K562 (cell line): ENCODE results near the gene C3orf80. TPM values are rescaled to one million over a fixed set of nuclear protein-coding genes. Genes with fewer than 3 reads are reported as not detected.
A peak's percentile ranks its signal among the peaks of the same experiment; 100 is the strongest.

ENCODE experiments used
- ATAC-seq: fragments of 200-7000 bp; cut with Tn5 transposase; 3 replicates; pipeline ENCODE4 v1.9.1; 2020; ENCODE audit warnings: moderate library complexity
- BruUV-seq: library from RNA; stranded (reverse); fragments of 400-500 nt; replicated peaks from 2 replicates; lab custom pipeline; 2021; lab: Mats Ljungman, UMichigan
- CTCF ChIA-PET: fragments of 300-600 bp; formaldehyde crosslinking; extraction: SDS; loops from one replicate; lab custom pipeline; 2021; ENCODE audit warnings: low intra/inter-chr PET ratio; lab: Yijun Ruan, JAX
- POLR2A ChIA-PET: fragments of 300-600, 350-650 bp; sonication (Branson Sonifier 250); formaldehyde crosslinking; extraction: SDS; loops from one replicate; lab custom pipeline; 2021; ENCODE audit warnings: antibody characterized with exemption, inconsistent platforms; lab: Yijun Ruan, JAX
- DNase-seq, 4 experiments: peaks; one replicate each; pipeline versions ENCODE4 v3.0.0 to v3.0.0-alpha.2; 2011 to 2018; ENCODE audit warnings: low spot score in 3 of 4, mixed read lengths in 3 of 4; ENCODE audit errors: extremely low read depth in 1 of 4
- FAIRE-seq: peaks from 2 replicates; lab custom pipeline; 2011; peaks lifted over from hg19 to GRCh38; lab: Jason Lieb, UNC
- H2AFZ ChIP-seq: 2 replicates; pipeline ENCODE4 v1.6.0; 2011; ENCODE audit warnings: low read depth, low read length, control low read depth, inconsistent platforms
- H3K27ac ChIP-seq: fragments of 200-600 bp; 3 replicates; pipeline ENCODE4 v1.8.0; 2011; ENCODE audit warnings: low read depth, mild to moderate bottlenecking, control low read depth, inconsistent platforms, low read length, moderate library complexity, mixed read lengths; ENCODE audit errors: extremely low read depth
- H3K27me3 ChIP-seq, 2 experiments: fragments of 300-600 bp in 1 of 2; 2 replicates in 1 of 2; 3 replicates in 1 of 2; pipeline versions ENCODE4 v1.6.0 to v1.8.0; 2011; ENCODE audit warnings: inconsistent platforms in 2 of 2, low read length in 2 of 2, mild to moderate bottlenecking in 1 of 2, mixed read lengths in 1 of 2, moderate library complexity in 1 of 2; ENCODE audit not compliant: control insufficient read depth in 2 of 2, insufficient read depth in 2 of 2
- H3K36me3 ChIP-seq: fragments of 300-600 bp; 3 replicates; pipeline ENCODE4 v1.8.0; 2011; ENCODE audit warnings: mild to moderate bottlenecking, low read length, inconsistent platforms; ENCODE audit not compliant: control insufficient read depth, insufficient read depth
- H3K4me1 ChIP-seq, 2 experiments: fragments of 200-600 bp in 1 of 2; replicated peaks in 1 of 2; 2 replicates in 1 of 2; 3 replicates in 1 of 2; pipeline versions ENCODE4 v1.5.1 to v1.8.0; 2011; ENCODE audit warnings: inconsistent platforms in 2 of 2, low read length in 2 of 2, mild to moderate bottlenecking in 1 of 2, mixed read lengths in 1 of 2, moderate library complexity in 1 of 2; ENCODE audit not compliant: control insufficient read depth in 2 of 2, insufficient read depth in 2 of 2
- H3K4me2 ChIP-seq: 2 replicates; pipeline ENCODE4 v1.6.1; 2011; ENCODE audit warnings: low read length, control low read depth, inconsistent platforms, mixed read lengths; ENCODE audit not compliant: insufficient read depth
- H3K4me3 ChIP-seq: fragments of 200-600 bp; sonication (generic), shearing (Covaris generic); 2 replicates; pipeline ENCODE4 v1.5.1; 2016; ENCODE audit warnings: control low read depth, inconsistent platforms
- H3K79me2 ChIP-seq: fragments of 200-600 bp; 3 replicates; pipeline ENCODE4 v1.8.0; 2011; ENCODE audit warnings: low read length, inconsistent platforms; ENCODE audit not compliant: control insufficient read depth, insufficient read depth
- H3K9ac ChIP-seq, 2 experiments: 2 replicates each; pipeline versions ENCODE4 v1.6.0 to v1.6.1; 2011; ENCODE audit warnings: low read depth in 2 of 2, low read length in 2 of 2, control low read depth in 1 of 2, inconsistent platforms in 1 of 2, mild to moderate bottlenecking in 1 of 2, mixed read lengths in 1 of 2; ENCODE audit not compliant: insufficient read depth in 1 of 2
- H3K9me1 ChIP-seq: one replicate; pipeline ENCODE4 v1.6.0; 2011; ENCODE audit warnings: inconsistent platforms, mild to moderate bottlenecking, low read length, moderate library complexity; ENCODE audit not compliant: control insufficient read depth, insufficient read depth
- H3K9me3 ChIP-seq: replicated peaks from 2 replicates; pipeline ENCODE4 v1.5.1; 2011; ENCODE audit warnings: low read depth, low read length, inconsistent platforms; ENCODE audit not compliant: control insufficient read depth, insufficient read depth
- H4K20me1 ChIP-seq: replicated peaks from 2 replicates; pipeline ENCODE4 v1.6.1; 2011; ENCODE audit warnings: low read length, inconsistent platforms, mixed read lengths; ENCODE audit not compliant: control insufficient read depth, insufficient read depth
- USF1 ChIP-seq: sonication (generic); formaldehyde crosslinking; IDR thresholded peaks from 2 replicates; pipeline ENCODE4 v1.9.0; 2022; ENCODE audit warnings: mild to moderate bottlenecking, missing genetic modification reagents
- VEZF1 ChIP-seq: fragments of 200-800 bp; sonication (Bioruptor generic); IDR thresholded peaks from 2 replicates; pipeline ENCODE4 v1.6.1; 2017; ENCODE audit warnings: missing genetic modification characterization, missing compliant biosample characterization
- WGBS: fragments of 100-300 bp; shearing (Covaris generic); methylation state at CpG from one replicate; pipeline ENCODE4 v1.1.6; 2016; ENCODE audit warnings: low coverage, mixed read lengths; ENCODE audit not compliant: insufficient coverage; ENCODE audit errors: missing lambda C conversion rate; 5-methylcytosine and 5-hydroxymethylcytosine counted together
- in situ Hi-C: fragments of 300-500 bp; cut with MboI; formaldehyde crosslinking; loops from 4 replicates; pipeline ENCODE4 v1.15.0; 2018; ENCODE audit warnings: inconsistent platforms, mixed read lengths
- intact Hi-C: fragments of 100-400 bp; cut with micrococcal nuclease; formaldehyde crosslinking; loops from 2 replicates; pipeline ENCODE4 v1.14.2; 2022
- polyA plus RNA-seq, 8 experiments: library from polyadenylated mRNA; depleted of rRNA in 4 of 8; stranded (reverse) in 5 of 8; unstranded in 3 of 8; fragments of >200 nt; fragmentation: Nextera tagmentation in 2 of 8; fragmentation: Illumina TruSeq in 1 of 8; extraction: Ambion mirVana in 2 of 8; extraction: Trizol in 1 of 8; gene quantifications; 2 replicates each; pipeline versions ENCODE4 v1.2.1 to v1.2.3, GENCODE V29; 2011 to 2014; ENCODE audit warnings: inconsistent platforms in 1 of 8, missing spikeins in 1 of 8
- total RNA-seq, 7 experiments: library from RNA; depleted of rRNA in 6 of 7; stranded (reverse); fragments of >200 nt in 6 of 7; fragmentation: Illumina TruSeq in 2 of 7; extraction: Trizol in 2 of 7; gene quantifications; 2 replicates each; pipeline versions ENCODE4 v1.2.1 to v1.2.3, GENCODE V29; 2011 to 2021; ENCODE audit warnings: low replicate concordance in 1 of 7
- TF ChIP-seq, protein P1 (sequence below), 2 experiments: fragments of 450-650 bp; formaldehyde crosslinking in 1 of 2; IDR thresholded peaks; 2 replicates each; pipeline versions ENCODE4 v1.4.0 to v1.6.1; 2014 to 2020; ENCODE audit warnings: mild to moderate bottlenecking in 2 of 2, borderline replicate concordance in 1 of 2, low read depth in 1 of 2

The C3orf80 gene
- total and polyA plus RNA-seq, 9 of the 15 experiments (the other 6 are each of a cell fraction or from before 2014, with no cell fraction given) = 0.03 to 0.75 (median 0.07) TPM

DNA sequence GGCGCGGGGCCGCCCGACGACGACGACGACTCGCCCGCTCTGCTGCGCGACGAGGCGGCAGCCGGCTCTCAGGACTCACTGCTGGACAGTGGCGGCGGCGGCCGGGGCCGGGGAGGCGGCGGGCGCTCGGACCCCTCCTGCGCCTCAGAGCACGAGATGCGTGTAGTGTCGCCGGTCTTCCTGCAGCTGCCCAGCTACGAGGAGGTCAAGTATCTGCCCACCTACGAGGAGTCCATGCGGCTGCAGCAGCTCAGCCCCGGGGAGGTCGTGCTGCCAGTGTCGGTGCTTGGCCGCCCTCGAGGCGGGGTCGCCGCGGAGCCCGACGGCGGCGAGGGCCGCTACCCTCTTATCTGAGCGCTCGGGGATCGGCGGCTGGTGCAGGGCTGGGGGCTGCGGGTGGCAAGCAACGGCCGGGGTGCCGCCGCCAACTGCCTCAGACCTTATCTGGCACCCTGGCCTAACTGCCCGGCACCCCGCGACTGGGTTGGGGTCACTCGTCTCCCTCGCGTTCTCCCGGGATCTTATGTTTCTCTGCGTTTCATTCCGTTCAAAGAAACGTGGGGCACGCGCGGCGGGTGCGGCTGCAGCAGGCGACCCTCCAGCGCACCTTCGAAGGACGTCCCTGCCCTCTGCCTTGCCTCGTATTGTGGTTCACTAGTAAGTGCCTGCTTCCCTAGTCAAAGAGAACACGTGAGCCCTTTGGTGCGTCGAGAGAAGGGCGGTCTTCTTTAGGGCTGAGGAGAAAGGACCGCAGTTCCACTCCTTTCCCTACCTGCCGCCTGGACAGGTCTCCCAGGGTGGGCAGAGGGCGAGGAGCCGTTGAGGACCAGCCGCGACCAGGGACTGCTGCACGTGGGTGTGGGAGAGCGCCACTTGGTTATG lies 1.0 kb downstream of the C3orf80 start:
- ChIA-PET POLR2A (interaction anchor here (1.3 kb wide), 1 partner anchor 10 kb away, joined by 4 read pairs; no protein-coding TSS in a partner anchor), CTCF (no interaction called here)
- Histone ChIP-seq H3K27ac (no peak overlapping the region), H2AFZ (peak overlapping the region; percentile 87), H3K79me2 (no peaks in the 10 kb centered on the region), H3K36me3 (no peaks in the 10 kb centered on the region), H3K9me3 (no peaks in the 10 kb centered on the region), H3K4me2 (peak overlapping the region; percentile 81), H4K20me1 (no peaks in the 10 kb centered on the region), H3K9ac (peak overlapping the region in 1 of 2 experiments; percentile 90; a peak in 2 of 4 replicates), H3K4me1 (peaks cover 0 to 21% of the 10 kb centered on the region in 2 experiments; a peak in 2 of 5 replicates), H3K4me3 (peak overlapping the region; percentile 51), H3K9me1 (no peaks in the 10 kb centered on the region), H3K27me3 (peaks cover 8 to 29% of the 10 kb centered on the region in 2 experiments; a peak in 4 of 5 replicates)
- FAIRE-seq = no peak
- intact Hi-C loops (loop anchor here (5.0 kb wide), 1 partner anchor 176 kb away; no protein-coding TSS in a partner anchor), in situ Hi-C loops (no loop called here)
- WGBS = 27% methylated on average over 39 of the region's 87 CpGs
- ATAC-seq = peak; percentile 34
- no TSS peak for BruUV-seq
- TF ChIP-seq USF1 = 0 out of 2 replicates have a peak, but pooled peaks have one; percentile 4
- TF ChIP-seq, protein P1, sequence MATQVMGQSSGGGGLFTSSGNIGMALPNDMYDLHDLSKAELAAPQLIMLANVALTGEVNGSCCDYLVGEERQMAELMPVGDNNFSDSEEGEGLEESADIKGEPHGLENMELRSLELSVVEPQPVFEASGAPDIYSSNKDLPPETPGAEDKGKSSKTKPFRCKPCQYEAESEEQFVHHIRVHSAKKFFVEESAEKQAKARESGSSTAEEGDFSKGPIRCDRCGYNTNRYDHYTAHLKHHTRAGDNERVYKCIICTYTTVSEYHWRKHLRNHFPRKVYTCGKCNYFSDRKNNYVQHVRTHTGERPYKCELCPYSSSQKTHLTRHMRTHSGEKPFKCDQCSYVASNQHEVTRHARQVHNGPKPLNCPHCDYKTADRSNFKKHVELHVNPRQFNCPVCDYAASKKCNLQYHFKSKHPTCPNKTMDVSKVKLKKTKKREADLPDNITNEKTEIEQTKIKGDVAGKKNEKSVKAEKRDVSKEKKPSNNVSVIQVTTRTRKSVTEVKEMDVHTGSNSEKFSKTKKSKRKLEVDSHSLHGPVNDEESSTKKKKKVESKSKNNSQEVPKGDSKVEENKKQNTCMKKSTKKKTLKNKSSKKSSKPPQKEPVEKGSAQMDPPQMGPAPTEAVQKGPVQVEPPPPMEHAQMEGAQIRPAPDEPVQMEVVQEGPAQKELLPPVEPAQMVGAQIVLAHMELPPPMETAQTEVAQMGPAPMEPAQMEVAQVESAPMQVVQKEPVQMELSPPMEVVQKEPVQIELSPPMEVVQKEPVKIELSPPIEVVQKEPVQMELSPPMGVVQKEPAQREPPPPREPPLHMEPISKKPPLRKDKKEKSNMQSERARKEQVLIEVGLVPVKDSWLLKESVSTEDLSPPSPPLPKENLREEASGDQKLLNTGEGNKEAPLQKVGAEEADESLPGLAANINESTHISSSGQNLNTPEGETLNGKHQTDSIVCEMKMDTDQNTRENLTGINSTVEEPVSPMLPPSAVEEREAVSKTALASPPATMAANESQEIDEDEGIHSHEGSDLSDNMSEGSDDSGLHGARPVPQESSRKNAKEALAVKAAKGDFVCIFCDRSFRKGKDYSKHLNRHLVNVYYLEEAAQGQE (IDR thresholded peaks at IDR 0.05; ENCODE audit: borderline replicate concordance) = peak; percentile 44; the same call in 1 of the 2 replicates
- TF ChIP-seq, protein P1 (CRISPR knock-in tag; IDR thresholded peaks at IDR 0.05; ENCODE audit: low read depth) = peak; percentile 74
- no peak for TF ChIP-seq VEZF1 (CRISPR knock-in tag)
- peak in 3 of 4 experiments; percentile 18 to 33 (median 26) for DNase-seq
